ENCODE results near the gene PANK2. TPM values are rescaled to one million over a fixed set of nuclear protein-coding genes. Genes with fewer than 3 reads are reported as not detected.

Gene PANK2
- total and polyA plus RNA-seq, 10 of the 15 experiments (the other 5 are each of a cell fraction or from before 2014, with no cell fraction given): 13.2 to 43.4 (median 33.3) TPM

DNA sequence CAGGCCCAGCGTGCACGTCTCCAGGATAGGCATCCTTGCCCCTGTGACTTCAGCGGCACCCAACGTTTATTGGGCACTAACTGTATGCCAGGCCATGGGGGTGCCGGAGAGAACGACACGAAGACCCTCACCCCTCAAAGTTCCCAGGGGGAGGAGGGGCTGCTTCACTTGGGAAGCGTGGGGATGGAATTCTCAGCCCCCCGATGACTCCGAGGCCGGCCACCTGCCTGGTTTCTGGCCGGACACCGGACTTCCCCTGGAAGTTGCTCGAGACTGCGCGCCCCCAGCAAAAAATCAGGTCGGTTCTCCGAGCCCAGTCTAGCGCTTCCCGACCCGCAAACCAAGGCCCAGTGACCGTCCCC lies 42.8 kb upstream of the PANK2 start (continued):
- TF ChIP-seq SMC3 (IDR thresholded peaks at IDR 0.05; ENCODE audit: borderline replicate concordance, low read length): no peak
- TF ChIP-seq, protein P1, sequence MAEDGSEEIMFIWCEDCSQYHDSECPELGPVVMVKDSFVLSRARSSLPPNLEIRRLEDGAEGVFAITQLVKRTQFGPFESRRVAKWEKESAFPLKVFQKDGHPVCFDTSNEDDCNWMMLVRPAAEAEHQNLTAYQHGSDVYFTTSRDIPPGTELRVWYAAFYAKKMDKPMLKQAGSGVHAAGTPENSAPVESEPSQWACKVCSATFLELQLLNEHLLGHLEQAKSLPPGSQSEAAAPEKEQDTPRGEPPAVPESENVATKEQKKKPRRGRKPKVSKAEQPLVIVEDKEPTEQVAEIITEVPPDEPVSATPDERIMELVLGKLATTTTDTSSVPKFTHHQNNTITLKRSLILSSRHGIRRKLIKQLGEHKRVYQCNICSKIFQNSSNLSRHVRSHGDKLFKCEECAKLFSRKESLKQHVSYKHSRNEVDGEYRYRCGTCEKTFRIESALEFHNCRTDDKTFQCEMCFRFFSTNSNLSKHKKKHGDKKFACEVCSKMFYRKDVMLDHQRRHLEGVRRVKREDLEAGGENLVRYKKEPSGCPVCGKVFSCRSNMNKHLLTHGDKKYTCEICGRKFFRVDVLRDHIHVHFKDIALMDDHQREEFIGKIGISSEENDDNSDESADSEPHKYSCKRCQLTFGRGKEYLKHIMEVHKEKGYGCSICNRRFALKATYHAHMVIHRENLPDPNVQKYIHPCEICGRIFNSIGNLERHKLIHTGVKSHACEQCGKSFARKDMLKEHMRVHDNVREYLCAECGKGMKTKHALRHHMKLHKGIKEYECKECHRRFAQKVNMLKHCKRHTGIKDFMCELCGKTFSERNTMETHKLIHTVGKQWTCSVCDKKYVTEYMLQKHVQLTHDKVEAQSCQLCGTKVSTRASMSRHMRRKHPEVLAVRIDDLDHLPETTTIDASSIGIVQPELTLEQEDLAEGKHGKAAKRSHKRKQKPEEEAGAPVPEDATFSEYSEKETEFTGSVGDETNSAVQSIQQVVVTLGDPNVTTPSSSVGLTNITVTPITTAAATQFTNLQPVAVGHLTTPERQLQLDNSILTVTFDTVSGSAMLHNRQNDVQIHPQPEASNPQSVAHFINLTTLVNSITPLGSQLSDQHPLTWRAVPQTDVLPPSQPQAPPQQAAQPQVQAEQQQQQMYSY (CRISPR knock-in tag; IDR thresholded peaks at IDR 0.05): no peak
- TF ChIP-seq, protein P2, sequence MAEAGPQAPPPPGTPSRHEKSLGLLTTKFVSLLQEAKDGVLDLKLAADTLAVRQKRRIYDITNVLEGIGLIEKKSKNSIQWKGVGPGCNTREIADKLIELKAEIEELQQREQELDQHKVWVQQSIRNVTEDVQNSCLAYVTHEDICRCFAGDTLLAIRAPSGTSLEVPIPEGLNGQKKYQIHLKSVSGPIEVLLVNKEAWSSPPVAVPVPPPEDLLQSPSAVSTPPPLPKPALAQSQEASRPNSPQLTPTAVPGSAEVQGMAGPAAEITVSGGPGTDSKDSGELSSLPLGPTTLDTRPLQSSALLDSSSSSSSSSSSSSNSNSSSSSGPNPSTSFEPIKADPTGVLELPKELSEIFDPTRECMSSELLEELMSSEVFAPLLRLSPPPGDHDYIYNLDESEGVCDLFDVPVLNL (IDR thresholded peaks at IDR 0.05; ENCODE audit: low read depth, low read length): no peak
- TF ChIP-seq LARP7 (IDR thresholded peaks at IDR 0.05): 0 out of 2 replicates have a peak, but pooled peaks have one; percentile 58
- TF ChIP-seq HDAC6 (IDR thresholded peaks at IDR 0.05; ENCODE audit: unreplicated experiment): no peak
- TF ChIP-seq SMARCA5 (IDR thresholded peaks at IDR 0.05): peak; percentile 59
- TF ChIP-seq MXI1 (IDR thresholded peaks at IDR 0.05; ENCODE audit: low read depth, low read length): no peak
- TF ChIP-seq GABPA (IDR thresholded peaks at IDR 0.05; ENCODE audit: low read depth): no peak
- no peak for TF ChIP-seq NR2F1 (conservative IDR thresholded peaks at IDR 0.05)
- TF ChIP-seq STAT1 (conservative IDR thresholded peaks at IDR 0.05): no peak
- no peak for TF ChIP-seq SREBF1 (IDR thresholded peaks at IDR 0.05; ENCODE audit: low read length)
- TF ChIP-seq EED (IDR thresholded peaks at IDR 0.05; ENCODE audit: low read depth): no peak
- TF ChIP-seq STAT3 (IDR thresholded peaks at IDR 0.05; ENCODE audit: low read depth, low read length): no peak
- no peak for TF ChIP-seq SRF (IDR thresholded peaks at IDR 0.05; ENCODE audit: low read depth in 2 of 2, low read length in 2 of 2)
- TF ChIP-seq JUND (IDR thresholded peaks at IDR 0.05; ENCODE audit: low read depth, low read length): no peak
- 0 out of 2 replicates have a peak, but pooled peaks have one; percentile 44 for TF ChIP-seq CHD1 (IDR thresholded peaks at IDR 0.05; ENCODE audit: low read depth, low read length)
- TF ChIP-seq ASH2L (IDR thresholded peaks at IDR 0.05; ENCODE audit: borderline replicate concordance, low read depth): no peak
- TF ChIP-seq RBBP5 (conservative IDR thresholded peaks at IDR 0.05): no peak
- no peak for TF ChIP-seq ZNF217 (IDR thresholded peaks at IDR 0.05)
- TF ChIP-seq TAF1 (IDR thresholded peaks at IDR 0.05; ENCODE audit: borderline replicate concordance, low read depth, low read length): no peak
- no peak for TF ChIP-seq DPF2 (IDR thresholded peaks at IDR 0.05)
- 0 out of 2 replicates have a peak, but pooled peaks have one; percentile 21 for TF ChIP-seq CHD2 (IDR thresholded peaks at IDR 0.05; ENCODE audit: borderline replicate concordance, low read depth, low read length)
- 0 out of 2 replicates have a peak, but pooled peaks have one; percentile 42 for TF ChIP-seq HDGF (IDR thresholded peaks at IDR 0.05)
- no peak for TF ChIP-seq RAD21 (IDR thresholded peaks at IDR 0.05; ENCODE audit: insufficient read depth, low read depth, low read length)
- 0 out of 2 replicates have a peak, but pooled peaks have one; percentile 41 for TF ChIP-seq POLR2AphosphoS2 (IDR thresholded peaks at IDR 0.05; ENCODE audit: low read depth, low read length)
- no peak for TF ChIP-seq RFX5 (IDR thresholded peaks at IDR 0.05; ENCODE audit: low read depth, low read length)
- TF ChIP-seq MEF2B (IDR thresholded peaks at IDR 0.05; ENCODE audit: partially characterized antibody, poor library complexity, severe bottlenecking): no peak
- peak; percentile 10 for TF ChIP-seq GATAD2B (conservative IDR thresholded peaks at IDR 0.05; ENCODE audit: low read depth)
- TF ChIP-seq, protein P3, sequence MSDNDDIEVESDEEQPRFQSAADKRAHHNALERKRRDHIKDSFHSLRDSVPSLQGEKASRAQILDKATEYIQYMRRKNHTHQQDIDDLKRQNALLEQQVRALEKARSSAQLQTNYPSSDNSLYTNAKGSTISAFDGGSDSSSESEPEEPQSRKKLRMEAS (IDR thresholded peaks at IDR 0.05; ENCODE audit: low read depth, low read length): no peak
- no peak for TF ChIP-seq TCF7 (IDR thresholded peaks at IDR 0.05; ENCODE audit: borderline replicate concordance)
- no peak for TF ChIP-seq ETV6 (conservative IDR thresholded peaks at IDR 0.05 in 1 of 2, IDR thresholded peaks at IDR 0.05 in 1 of 2; ENCODE audit: borderline replicate concordance in 1 of 2, low read depth in 1 of 2)

Data from GM12878 (cell line).